Measurements from ENCODE around the gene PTPRD.
A peak's percentile ranks its signal among the peaks of the same experiment; 100 is the strongest.

Gene PTPRD

GRCh38 chr9:9847750-9848149, 765.1 kb downstream of the PTPRD start:
- H2AFZ ChIP-seq (ENCODE audit: low read depth) = no peak overlapping the region; the same call in 1 of the 2 replicates
- peaks cover 26% of the 10 kb centered on the region for H3K4me1 ChIP-seq (ENCODE audit: low read depth, poor library complexity, severe bottlenecking)
- no peak for TF ChIP-seq CTCF (conservative IDR thresholded peaks at IDR 0.05; ENCODE audit: low read depth, low read length)
- H3K4me2 ChIP-seq = peak overlapping the region; percentile 93; the same call in 1 of the 2 replicates
- H3K27ac ChIP-seq = 0 out of 2 replicates have a peak overlapping the region, but pooled peaks have one; percentile 82
- no peak overlapping the region for H3K4me3 ChIP-seq (IDR thresholded peaks at IDR 0.05; ENCODE audit: insufficient read depth, low read depth, low read length)
- H3K36me3 ChIP-seq (ENCODE audit: insufficient read depth) = no peaks in the 10 kb centered on the region
- no peak overlapping the region for H3K9ac ChIP-seq
- H4K20me1 ChIP-seq (ENCODE audit: insufficient read depth) = no peaks in the 10 kb centered on the region
- H3K27me3 ChIP-seq (ENCODE audit: insufficient read depth, low read depth) = no peaks in the 10 kb centered on the region
- no peaks in the 10 kb centered on the region for H3K79me2 ChIP-seq (ENCODE audit: insufficient read depth, low read depth)

GRCh38 chr9:9846557-9846956, 766.2 kb downstream of the PTPRD start:
- peaks cover 28% of the 10 kb centered on the region for H3K4me1 ChIP-seq (ENCODE audit: low read depth, poor library complexity, severe bottlenecking)
- peak overlapping the region; percentile 82 for H3K27ac ChIP-seq
- H3K79me2 ChIP-seq (ENCODE audit: insufficient read depth, low read depth) = no peaks in the 10 kb centered on the region
- peak overlapping the region; percentile 47 for H3K9ac ChIP-seq
- H3K36me3 ChIP-seq (ENCODE audit: insufficient read depth) = no peaks in the 10 kb centered on the region
- H3K4me2 ChIP-seq = peak overlapping the region; percentile 93
- H3K27me3 ChIP-seq (ENCODE audit: insufficient read depth, low read depth) = no peaks in the 10 kb centered on the region
- H4K20me1 ChIP-seq (ENCODE audit: insufficient read depth) = no peaks in the 10 kb centered on the region
- TF ChIP-seq CTCF (conservative IDR thresholded peaks at IDR 0.05; ENCODE audit: low read depth, low read length) = no peak
- peak overlapping the region; percentile 54 for H2AFZ ChIP-seq (ENCODE audit: low read depth)
- H3K4me3 ChIP-seq (IDR thresholded peaks at IDR 0.05; ENCODE audit: insufficient read depth, low read depth, low read length) = no peak overlapping the region

GRCh38 chr9:9820436-9820835, 792.4 kb downstream of the PTPRD start:
- no peak for TF ChIP-seq CTCF (conservative IDR thresholded peaks at IDR 0.05; ENCODE audit: low read depth, low read length)
- no peak overlapping the region for H2AFZ ChIP-seq (ENCODE audit: low read depth)
- H3K4me1 ChIP-seq (ENCODE audit: low read depth, poor library complexity, severe bottlenecking) = no peaks in the 10 kb centered on the region
- no peaks in the 10 kb centered on the region for H4K20me1 ChIP-seq (ENCODE audit: insufficient read depth)
- H3K4me2 ChIP-seq = no peak overlapping the region
- no peak overlapping the region for H3K9ac ChIP-seq
- H3K36me3 ChIP-seq (ENCODE audit: insufficient read depth) = no peaks in the 10 kb centered on the region
- no peak overlapping the region for H3K27ac ChIP-seq
- no peaks in the 10 kb centered on the region for H3K79me2 ChIP-seq (ENCODE audit: insufficient read depth, low read depth)
- no peaks in the 10 kb centered on the region for H3K27me3 ChIP-seq (ENCODE audit: insufficient read depth, low read depth)
- H3K4me3 ChIP-seq (IDR thresholded peaks at IDR 0.05; ENCODE audit: insufficient read depth, low read depth, low read length) = no peak overlapping the region

DNA sequence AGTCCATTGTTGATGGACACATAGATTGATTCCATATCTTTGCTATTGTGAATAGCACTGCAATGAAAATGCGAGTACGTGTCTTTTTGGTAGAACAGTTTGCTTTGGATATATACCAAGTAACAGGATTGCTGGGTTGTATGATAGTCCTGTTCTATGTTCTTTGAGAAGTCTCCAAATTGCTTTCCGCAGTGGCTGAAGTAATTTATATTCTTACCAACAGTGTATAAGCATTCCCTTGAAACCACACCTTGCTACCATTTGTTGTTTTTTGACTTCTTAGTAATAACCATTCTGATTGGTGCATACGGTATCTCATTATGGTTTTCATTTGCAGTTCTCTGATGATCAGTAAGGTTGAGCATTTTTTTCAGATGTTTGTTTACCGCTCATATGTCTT, 792.9 kb downstream of the PTPRD start:
- H4K20me1 ChIP-seq (ENCODE audit: insufficient read depth) = no peaks in the 10 kb centered on the region
- TF ChIP-seq CTCF (conservative IDR thresholded peaks at IDR 0.05; ENCODE audit: low read depth, low read length) = no peak
- no peaks in the 10 kb centered on the region for H3K4me1 ChIP-seq (ENCODE audit: low read depth, poor library complexity, severe bottlenecking)
- H3K79me2 ChIP-seq (ENCODE audit: insufficient read depth, low read depth) = no peaks in the 10 kb centered on the region
- H3K27ac ChIP-seq = no peak overlapping the region
- H3K36me3 ChIP-seq (ENCODE audit: insufficient read depth) = no peaks in the 10 kb centered on the region
- no peak overlapping the region for H2AFZ ChIP-seq (ENCODE audit: low read depth)
- H3K9ac ChIP-seq = no peak overlapping the region
- no peak overlapping the region for H3K4me2 ChIP-seq
- H3K27me3 ChIP-seq (ENCODE audit: insufficient read depth, low read depth) = no peaks in the 10 kb centered on the region
- no peak overlapping the region for H3K4me3 ChIP-seq (IDR thresholded peaks at IDR 0.05; ENCODE audit: insufficient read depth, low read depth, low read length)

Data from KMS-11 (cell line).